Common myeloid progenitor, CD34-positive (primary cell): Measurements from ENCODE around the gene GSC2.

Experiments used
- CTCF ChIA-PET: fragments of 350-600 bp; sonication (Branson Sonifier 250); formaldehyde crosslinking; loops from one replicate; lab custom pipeline; 2021; ENCODE audit warnings: antibody characterized with exemption; lab: Charles Lee
- POLR2A ChIA-PET: fragments of 350-600 bp; sonication (Branson Sonifier 250); formaldehyde crosslinking; loops from one replicate; lab custom pipeline; 2021; ENCODE audit warnings: antibody characterized with exemption; lab: Charles Lee
- DNase-seq, 3 donors: peaks; one replicate each; pipeline versions ENCODE4 v3.0.0 to v3.0.0-alpha.2; 2013
- H3K27ac ChIP-seq, 2 experiments: 1 replicate in 1 of 2; 2 replicates in 1 of 2; pipeline ENCODE4 v1.7.0; 2013; ENCODE audit warnings: inconsistent platforms in 2 of 2, low read length in 2 of 2, mild to moderate bottlenecking in 2 of 2, low read depth in 1 of 2, moderate library complexity in 1 of 2; ENCODE audit not compliant: severe bottlenecking in 2 of 2, insufficient read depth in 1 of 2, poor library complexity in 1 of 2
- H3K27me3 ChIP-seq, 5 experiments: replicated peaks in 2 of 5; 1 replicate in 3 of 5; 2 replicates in 2 of 5; pipeline versions ENCODE4 v1.6.1 to v1.7.0; 2013; ENCODE audit warnings: low read length in 4 of 5, mild to moderate bottlenecking in 2 of 5, moderate library complexity in 2 of 5, inconsistent platforms in 1 of 5; ENCODE audit not compliant: insufficient read depth in 5 of 5, control insufficient read depth in 4 of 5
- H3K36me3 ChIP-seq, 4 experiments: 1 replicate in 2 of 4; 2 replicates in 2 of 4; pipeline versions ENCODE4 v1.6.1 to v1.7.0; 2013; ENCODE audit warnings: low read length in 3 of 4, control low read depth in 1 of 4, mild to moderate bottlenecking in 1 of 4; ENCODE audit not compliant: control insufficient read depth in 4 of 4, insufficient read depth in 4 of 4
- H3K4me1 ChIP-seq, 4 experiments: 1 replicate in 3 of 4; 2 replicates in 1 of 4; pipeline versions ENCODE4 v1.6.1 to v1.7.1; 2013; ENCODE audit warnings: low read length in 3 of 4, mild to moderate bottlenecking in 3 of 4, control low read depth in 1 of 4, inconsistent platforms in 1 of 4, moderate library complexity in 1 of 4; ENCODE audit not compliant: control insufficient read depth in 4 of 4, insufficient read depth in 4 of 4; ENCODE audit errors: control extremely low read depth in 1 of 4
- H3K4me3 ChIP-seq, 7 experiments: 1 replicate in 4 of 7; 2 replicates in 3 of 7; pipeline versions ENCODE4 v1.5.1 to v1.7.0; 2013; ENCODE audit warnings: mild to moderate bottlenecking in 7 of 7, low read length in 6 of 7, moderate library complexity in 6 of 7, inconsistent platforms in 2 of 7, low read depth in 2 of 7, control low read depth in 1 of 7; ENCODE audit not compliant: insufficient read depth in 4 of 7, control insufficient read depth in 1 of 7; ENCODE audit errors: extremely low read depth in 1 of 7
- H3K9me3 ChIP-seq, 5 experiments: 1 replicate in 4 of 5; 2 replicates in 1 of 5; pipeline versions ENCODE4 v1.6.1 to v1.7.1; 2013; ENCODE audit warnings: low read length in 4 of 5, mild to moderate bottlenecking in 2 of 5, inconsistent platforms in 1 of 5, low read depth in 1 of 5, moderate library complexity in 1 of 5; ENCODE audit not compliant: control insufficient read depth in 4 of 5, insufficient read depth in 2 of 5; ENCODE audit errors: control extremely low read depth in 1 of 5
- WGBS: methylation state at CpG from one replicate; pipeline ENCODE4 v1.1.5; 2013; ENCODE audit not compliant: insufficient coverage; 5-methylcytosine and 5-hydroxymethylcytosine counted together

GSC2 gene

DNA sequence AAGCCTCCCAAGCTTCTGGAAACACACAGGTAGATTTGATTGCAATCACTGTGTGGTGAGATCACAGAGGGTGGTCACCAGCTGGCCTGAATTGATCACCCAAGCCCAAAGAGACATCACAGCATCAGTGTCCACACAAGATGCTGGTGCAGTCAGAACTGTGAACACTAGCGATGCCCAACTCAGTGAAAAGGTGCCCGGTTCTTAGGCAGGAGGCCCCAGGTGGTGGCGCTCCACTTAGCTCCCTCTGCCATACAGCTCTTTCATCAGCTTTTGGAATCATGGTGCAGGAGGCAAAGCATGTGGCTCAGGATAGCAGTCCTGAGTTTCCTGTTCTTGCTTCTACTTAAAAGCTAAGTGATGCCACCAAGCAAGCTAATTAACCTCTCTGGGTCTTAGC lies 39.0 kb downstream of the GSC2 start:
- Histone ChIP-seq H3K4me3 (peak overlapping the region in 1 of 7 experiments; percentile 17), H3K27ac (peak overlapping the region; percentile 40 to 45), H3K27me3 (no peaks in the 10 kb centered on the region), H3K4me1 (peaks cover 25 to 47% (median 35%) of the 10 kb centered on the region in 4 experiments), H3K36me3 (peaks cover 0 to 18% (median 3%) of the 10 kb centered on the region in 4 experiments), H3K9me3 (no peaks in the 10 kb centered on the region)
- ChIA-PET POLR2A (interaction anchor here (1.5 kb wide), 1 partner anchor 11 kb away, joined by 5 read pairs; the partner anchor contains the start of gene DGCR2), CTCF (interaction anchor here (0.9 to 3.5 kb wide), 3 partner anchors 9 to 33 kb away, joined by 3 to 13 read pairs (median 3); partner anchors contain the start of gene ESS2)
- no peak for DNase-seq
- 90% methylated on average over 3 of the region's 3 CpGs for WGBS

DNA sequence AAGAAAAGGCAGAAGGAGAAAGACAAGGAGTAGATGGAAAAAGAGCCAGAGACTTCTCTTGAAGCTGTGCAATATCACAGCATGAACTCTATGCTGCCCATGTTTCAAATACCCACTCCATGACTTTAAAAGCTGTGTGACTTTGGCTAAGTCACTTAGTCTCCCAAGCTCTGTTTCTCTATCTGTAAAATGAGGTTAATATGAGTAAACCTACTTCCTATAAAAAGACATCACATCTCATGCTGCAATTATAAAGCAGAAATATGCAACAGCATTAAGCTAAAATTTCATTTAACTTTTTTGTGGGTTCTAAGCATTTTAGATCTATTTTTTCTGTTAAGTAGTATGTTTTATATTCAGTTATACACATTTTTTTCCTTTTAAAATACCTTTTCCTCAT lies 39.4 kb downstream of the GSC2 start:
- CTCF ChIA-PET = interaction anchor here (0.9 to 3.5 kb wide), 3 partner anchors 10 to 33 kb away, joined by 3 to 13 read pairs (median 3); partner anchors contain the start of gene ESS2
- Histone ChIP-seq H3K27me3 (no peaks in the 10 kb centered on the region), H3K36me3 (peaks cover 0 to 20% (median 3%) of the 10 kb centered on the region in 4 experiments), H3K27ac (peak overlapping the region in 1 of 2 experiments; percentile 84), H3K4me1 (peaks cover 25 to 50% (median 35%) of the 10 kb centered on the region in 4 experiments), H3K9me3 (no peaks in the 10 kb centered on the region), H3K4me3 (peak overlapping the region in 1 of 7 experiments; percentile 15)
- DNase-seq = no peak
- POLR2A ChIA-PET = interaction anchor here (0.9 to 1.5 kb wide), 2 partner anchors 11 to 337 kb away, joined by 3 to 5 read pairs; partner anchors contain the start of genes C22orf39 and DGCR2

DNA sequence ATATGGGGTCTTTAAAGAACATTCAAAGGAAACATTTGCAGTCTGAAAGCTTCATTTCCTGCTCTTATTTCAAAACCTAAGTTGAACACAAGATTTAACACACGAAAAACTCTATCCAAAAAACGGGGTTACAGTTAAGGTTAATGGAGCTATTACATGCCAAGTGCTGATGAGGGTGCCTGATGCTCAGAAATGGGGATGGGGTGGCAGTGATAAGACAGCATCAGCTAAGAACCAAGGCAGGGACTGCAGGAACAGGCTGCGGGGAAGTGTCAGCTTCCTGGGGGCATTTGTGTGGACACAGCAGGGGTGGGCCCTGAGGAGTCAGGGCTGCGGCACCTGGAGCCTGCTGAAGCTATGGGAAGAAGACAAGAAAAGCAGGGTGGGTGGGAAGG lies 40.0 kb downstream of the GSC2 start:
- ChIA-PET POLR2A (interaction anchor here (0.9 kb wide), 1 partner anchor 337 kb away, joined by 3 read pairs; the partner anchor contains the start of gene C22orf39), CTCF (interaction anchor here (0.9 to 3.5 kb wide), 3 partner anchors 11 to 34 kb away, joined by 3 to 13 read pairs (median 3); partner anchors contain the start of gene ESS2)
- H3K4me1 ChIP-seq = peaks cover 25 to 50% (median 35%) of the 10 kb centered on the region in 4 experiments
- H3K36me3 ChIP-seq = peaks cover 0 to 16% (median 3%) of the 10 kb centered on the region in 4 experiments
- H3K27ac ChIP-seq = peak overlapping the region; percentile 59 to 84
- peak overlapping the region in 6 of 7 experiments; percentile 6 to 70 (median 46) for H3K4me3 ChIP-seq
- no peaks in the 10 kb centered on the region for H3K9me3 ChIP-seq
- 49% methylated on average over 2 of the region's 4 CpGs for WGBS
- no peaks in the 10 kb centered on the region for H3K27me3 ChIP-seq
- peak in 1 of 3 donors; percentile 31 for DNase-seq

DNA sequence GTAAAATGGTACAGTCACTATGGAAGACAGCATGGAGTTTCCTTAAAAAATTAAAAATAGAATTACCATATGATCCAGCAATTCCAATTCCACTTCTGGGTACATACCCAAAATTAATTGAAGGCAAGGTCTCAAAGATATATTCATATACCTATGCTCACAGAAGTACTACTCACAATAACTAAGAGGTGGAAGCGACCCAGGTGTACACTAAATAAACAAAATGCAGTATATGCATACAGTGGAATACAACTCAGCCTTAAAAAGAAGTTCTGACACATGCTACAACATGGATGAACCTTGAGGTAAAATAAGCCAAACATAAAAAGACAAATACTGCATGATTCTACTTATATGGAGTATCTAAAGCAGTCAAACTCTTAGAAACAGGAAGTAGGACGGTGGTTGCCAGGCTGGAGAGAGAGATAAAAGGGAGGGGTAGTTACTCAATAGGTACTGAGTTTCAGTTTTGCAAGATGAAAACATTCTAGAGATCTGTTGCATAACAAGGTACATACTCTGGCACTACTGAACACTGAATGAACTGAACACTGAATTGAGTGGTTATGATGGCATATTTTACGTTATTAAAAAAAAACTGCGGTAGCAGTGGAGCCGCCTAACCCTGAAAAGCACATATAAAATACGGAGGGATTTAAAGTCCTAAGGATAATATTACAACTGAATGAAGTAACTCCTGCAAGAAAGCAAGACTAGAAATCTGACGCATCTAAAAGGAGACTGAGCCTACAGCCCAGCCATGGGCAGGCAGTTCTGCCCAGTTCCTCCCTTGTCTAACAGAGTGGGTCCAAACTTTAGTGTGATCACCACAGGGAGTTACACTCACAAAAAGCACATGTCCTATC lies 40.7 kb downstream of the GSC2 start:
- peaks cover 25 to 50% (median 35%) of the 10 kb centered on the region in 4 experiments for H3K4me1 ChIP-seq
- peak; percentile 88 to 97 (median 95) for DNase-seq
- ChIA-PET POLR2A (interaction anchor here (0.9 kb wide), 1 partner anchor 338 kb away, joined by 3 read pairs; the partner anchor contains the start of gene C22orf39), CTCF (interaction anchor here (1.3 to 3.5 kb wide), 3 partner anchors 11 to 69 kb away, joined by 4 to 13 read pairs (median 5); partner anchors contain the start of gene SLC25A1)
- no peaks in the 10 kb centered on the region for H3K27me3 ChIP-seq
- no peaks in the 10 kb centered on the region for H3K9me3 ChIP-seq
- WGBS = 16% methylated on average over 5 of the region's 7 CpGs
- H3K36me3 ChIP-seq = peaks cover 0 to 12% (median 2%) of the 10 kb centered on the region in 4 experiments
- peak overlapping the region in 6 of 7 experiments; percentile 6 to 70 (median 51) for H3K4me3 ChIP-seq
- peak overlapping the region; percentile 59 to 84 for H3K27ac ChIP-seq

DNA sequence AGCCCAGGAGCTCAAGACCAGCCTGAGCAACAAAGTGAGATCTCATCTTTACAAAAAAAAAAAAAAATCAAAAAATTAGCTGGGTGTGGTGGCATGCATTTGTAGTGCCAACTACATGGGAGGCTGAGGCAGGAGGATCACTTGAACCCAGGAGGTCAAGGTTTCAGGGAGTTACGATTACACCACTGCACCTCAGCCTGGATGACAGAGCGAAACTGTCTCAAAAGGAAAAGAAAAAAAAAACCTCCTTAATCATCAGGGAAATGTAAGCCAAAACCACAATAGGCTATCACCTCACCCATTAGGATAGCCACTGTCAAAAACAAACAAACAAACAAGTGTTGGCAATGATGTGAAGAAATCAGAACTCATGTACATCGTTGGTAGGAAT lies 41.3 kb downstream of the GSC2 start:
- H3K27ac ChIP-seq = peak overlapping the region; percentile 1 to 84
- peak overlapping the region in 2 of 7 experiments; percentile 1 to 70 for H3K4me3 ChIP-seq
- H3K36me3 ChIP-seq = peaks cover 0 to 10% (median under 1%) of the 10 kb centered on the region in 4 experiments
- WGBS = no CpG with 5 or more reads among the region's 3 CpGs
- ChIA-PET POLR2A (no interaction called here), CTCF (interaction anchor here (1.3 to 2.2 kb wide), 3 partner anchors 9 to 70 kb away, joined by 4 to 15 read pairs (median 5); partner anchors contain the start of gene SLC25A1)
- H3K27me3 ChIP-seq = no peaks in the 10 kb centered on the region
- peak in 2 of 3 donors; percentile 36 to 50 for DNase-seq
- no peaks in the 10 kb centered on the region for H3K9me3 ChIP-seq
- peaks cover 25 to 50% (median 35%) of the 10 kb centered on the region in 4 experiments for H3K4me1 ChIP-seq

DNA sequence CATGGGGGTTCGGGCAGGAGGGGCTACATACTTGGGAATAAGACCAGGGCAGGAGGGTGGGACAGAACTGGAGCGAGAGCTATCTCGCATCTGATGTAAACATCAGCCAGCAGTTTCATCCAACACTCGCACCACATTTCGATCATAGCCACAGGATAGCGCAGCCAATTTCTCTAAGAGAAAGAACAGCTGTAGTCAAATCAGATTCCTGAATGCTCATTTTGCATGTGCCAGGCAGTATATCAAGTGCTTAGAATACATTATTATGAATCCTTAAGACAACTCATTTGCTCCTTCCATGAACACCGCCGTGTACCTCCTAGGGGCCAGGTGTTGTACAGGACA lies 42.4 kb downstream of the GSC2 start:
- H3K36me3 ChIP-seq = peaks cover 0 to 8% (median under 1%) of the 10 kb centered on the region in 4 experiments
- WGBS = 91% methylated on average over 4 of the region's 8 CpGs
- H3K4me1 ChIP-seq = peaks cover 25 to 50% (median 35%) of the 10 kb centered on the region in 4 experiments
- ChIA-PET CTCF (interaction anchor here (1.1 to 2.7 kb wide), 6 partner anchors 9 to 370 kb away, joined by 3 to 15 read pairs (median 6); partner anchors contain the start of genes DGCR2, ESS2 and SLC25A1), POLR2A (interaction anchor here (0.6 kb wide), 1 partner anchor 14 kb away, joined by 3 read pairs; no protein-coding TSS in a partner anchor)
- H3K9me3 ChIP-seq = no peaks in the 10 kb centered on the region
- H3K27ac ChIP-seq = peak overlapping the region in 1 of 2 experiments; percentile 52
- DNase-seq = no peak
- no peak overlapping the region for H3K4me3 ChIP-seq
- H3K27me3 ChIP-seq = no peaks in the 10 kb centered on the region
